Loucy (cell line): ENCODE results near the gene KPNA4.

Experiments
- H2AFZ ChIP-seq: fragments of 200-600 bp; sonication (generic); 2 replicates; pipeline ENCODE4 v1.6.0; 2016; ENCODE audit warnings: antibody characterized with exemption, mild to moderate bottlenecking, low read length, moderate library complexity
- H3F3A ChIP-seq: fragments of 200-600 bp; 2 replicates; pipeline ENCODE4 v1.6.0; 2016; ENCODE audit warnings: antibody characterized with exemption, low read depth, mild to moderate bottlenecking
- H3K27me3 ChIP-seq: fragments of 200-600 bp; sonication (generic); 2 replicates; pipeline ENCODE4 v1.6.1; 2014; ENCODE audit warnings: low read length, mild to moderate bottlenecking; ENCODE audit not compliant: insufficient read depth, poor library complexity, severe bottlenecking
- H3K36me3 ChIP-seq: fragments of 200-600 bp; sonication (generic); 2 replicates; pipeline ENCODE4 v1.6.1; 2016; ENCODE audit warnings: low read length; ENCODE audit not compliant: insufficient read depth
- H3K4me1 ChIP-seq: fragments of 200-600 bp; sonication (generic); 2 replicates; pipeline ENCODE4 v1.5.1; 2014; ENCODE audit warnings: low read length, mild to moderate bottlenecking; ENCODE audit not compliant: insufficient read depth, poor library complexity, severe bottlenecking
- H3K4me2 ChIP-seq: fragments of 200-600 bp; sonication (generic); 2 replicates; pipeline ENCODE4 v1.6.0; 2014; ENCODE audit warnings: antibody characterized with exemption, low read length, low read depth, mild to moderate bottlenecking; ENCODE audit not compliant: poor library complexity, severe bottlenecking
- H3K4me3 ChIP-seq: fragments of 200-600 bp; sonication (generic); 2 replicates; pipeline ENCODE4 v1.5.1; 2014; ENCODE audit warnings: low read length, mild to moderate bottlenecking, mixed read lengths; ENCODE audit not compliant: poor library complexity, severe bottlenecking
- H3K79me2 ChIP-seq: fragments of 200-600 bp; sonication (generic); 2 replicates; pipeline ENCODE4 v1.6.1; 2014; ENCODE audit warnings: low read length; ENCODE audit not compliant: insufficient read depth
- H3K9ac ChIP-seq: fragments of 200-600 bp; sonication (generic); 2 replicates; pipeline ENCODE4 v1.6.0; 2014; ENCODE audit warnings: mild to moderate bottlenecking, low read depth, low read length, moderate library complexity; ENCODE audit not compliant: poor library complexity, severe bottlenecking
- H3K9me2 ChIP-seq: fragments of 200-600 bp; sonication (generic); replicated peaks from 2 replicates; pipeline ENCODE4 v1.6.1; 2016; ENCODE audit warnings: low read depth, low read length, mixed read lengths
- H3K9me3 ChIP-seq: fragments of 200-600 bp; sonication (generic); 2 replicates; pipeline ENCODE4 v1.6.1; 2014; ENCODE audit warnings: mild to moderate bottlenecking, antibody characterized with exemption, low read length, low read depth; ENCODE audit not compliant: insufficient read depth
- H4K20me1 ChIP-seq: fragments of 200-600 bp; sonication (generic); 2 replicates; pipeline ENCODE4 v1.6.0; 2014; ENCODE audit warnings: antibody characterized with exemption, low read length, mild to moderate bottlenecking; ENCODE audit not compliant: insufficient read depth, poor library complexity, severe bottlenecking
- EZH2phosphoT487 ChIP-seq: fragments of 200-600 bp; IDR thresholded peaks from 2 replicates; pipeline ENCODE4 v1.6.1; 2018; ENCODE audit warnings: antibody characterized with exemption, mild to moderate bottlenecking, moderate library complexity, borderline replicate concordance
- TF ChIP-seq, protein P1 (sequence below): fragments of 200-600 bp; sonication (generic); conservative IDR thresholded peaks from 2 replicates; pipeline ENCODE4 v1.5.1; 2014; ENCODE audit warnings: mild to moderate bottlenecking, antibody characterized with exemption, low read length

The KPNA4 gene

DNA sequence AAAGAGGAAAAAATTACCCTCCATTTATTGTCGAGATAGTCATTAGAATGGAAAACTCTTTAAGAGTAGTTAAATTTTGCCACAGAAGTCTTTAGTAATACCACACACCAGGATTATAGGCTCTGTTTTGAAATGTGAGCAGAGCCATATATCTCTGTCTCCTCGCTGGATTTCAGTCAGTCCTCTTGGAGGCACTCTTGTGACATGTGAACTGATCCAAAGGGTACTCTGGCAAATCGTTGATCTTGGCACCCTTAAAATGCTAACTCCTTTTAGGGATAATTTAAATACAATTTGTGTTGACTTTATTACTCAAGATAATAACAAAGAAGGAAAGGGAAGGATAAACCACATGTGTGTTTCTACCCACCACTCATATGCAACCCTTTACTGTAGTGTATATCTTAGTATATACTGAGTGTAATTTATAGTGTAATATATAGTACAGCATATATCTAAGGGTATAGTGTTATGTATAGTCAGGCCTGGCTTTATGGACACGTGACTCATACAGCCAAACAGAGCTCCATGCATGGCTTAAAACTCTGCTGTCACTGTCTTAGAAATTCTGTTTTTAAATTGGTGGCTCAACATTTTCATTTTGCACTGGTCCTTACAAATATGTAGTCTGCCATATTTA is 12.3 kb upstream of the KPNA4 start:
- H4K20me1 ChIP-seq: no peaks in the 10 kb centered on the region
- no peak overlapping the region for H3K4me2 ChIP-seq
- no peak overlapping the region for H3K4me3 ChIP-seq
- no peaks in the 10 kb centered on the region for H3K79me2 ChIP-seq
- no peak overlapping the region for H3K9ac ChIP-seq
- no peaks in the 10 kb centered on the region for H3K4me1 ChIP-seq
- no peaks in the 10 kb centered on the region for H3K27me3 ChIP-seq
- no peaks in the 10 kb centered on the region for H3F3A ChIP-seq
- H3K9me3 ChIP-seq: no peaks in the 10 kb centered on the region
- no peaks in the 10 kb centered on the region for H3K36me3 ChIP-seq
- H2AFZ ChIP-seq: no peak overlapping the region
- H3K9me2 ChIP-seq: no peaks in the 10 kb centered on the region
- TF ChIP-seq EZH2phosphoT487: no peak
- TF ChIP-seq, protein P1, sequence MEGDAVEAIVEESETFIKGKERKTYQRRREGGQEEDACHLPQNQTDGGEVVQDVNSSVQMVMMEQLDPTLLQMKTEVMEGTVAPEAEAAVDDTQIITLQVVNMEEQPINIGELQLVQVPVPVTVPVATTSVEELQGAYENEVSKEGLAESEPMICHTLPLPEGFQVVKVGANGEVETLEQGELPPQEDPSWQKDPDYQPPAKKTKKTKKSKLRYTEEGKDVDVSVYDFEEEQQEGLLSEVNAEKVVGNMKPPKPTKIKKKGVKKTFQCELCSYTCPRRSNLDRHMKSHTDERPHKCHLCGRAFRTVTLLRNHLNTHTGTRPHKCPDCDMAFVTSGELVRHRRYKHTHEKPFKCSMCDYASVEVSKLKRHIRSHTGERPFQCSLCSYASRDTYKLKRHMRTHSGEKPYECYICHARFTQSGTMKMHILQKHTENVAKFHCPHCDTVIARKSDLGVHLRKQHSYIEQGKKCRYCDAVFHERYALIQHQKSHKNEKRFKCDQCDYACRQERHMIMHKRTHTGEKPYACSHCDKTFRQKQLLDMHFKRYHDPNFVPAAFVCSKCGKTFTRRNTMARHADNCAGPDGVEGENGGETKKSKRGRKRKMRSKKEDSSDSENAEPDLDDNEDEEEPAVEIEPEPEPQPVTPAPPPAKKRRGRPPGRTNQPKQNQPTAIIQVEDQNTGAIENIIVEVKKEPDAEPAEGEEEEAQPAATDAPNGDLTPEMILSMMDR: peak; percentile 32; the same call in 1 of the 2 replicates

DNA sequence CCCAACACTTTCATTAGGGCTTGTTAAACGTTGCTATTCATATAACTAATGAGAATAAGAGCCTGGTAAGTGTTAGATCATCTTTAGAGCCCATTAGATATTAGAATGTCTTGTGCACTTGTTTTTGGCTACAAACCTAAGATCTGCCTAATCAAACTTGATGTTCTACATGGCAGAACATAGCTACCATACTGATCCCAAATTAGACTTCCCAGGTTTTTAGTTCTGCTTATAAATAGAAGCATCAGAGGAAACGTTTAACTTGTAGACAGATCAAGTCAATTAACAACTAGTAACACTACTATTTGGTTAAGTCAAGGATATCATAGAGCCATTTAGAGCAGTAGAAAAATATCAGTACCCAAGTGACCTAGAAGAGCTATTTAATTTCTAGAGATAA is 11.7 kb upstream of the KPNA4 start:
- no peaks in the 10 kb centered on the region for H3K9me2 ChIP-seq
- H3K9me3 ChIP-seq: no peaks in the 10 kb centered on the region
- no peak overlapping the region for H3K4me2 ChIP-seq
- no peaks in the 10 kb centered on the region for H3K36me3 ChIP-seq
- no peak overlapping the region for H2AFZ ChIP-seq
- H3K27me3 ChIP-seq: no peaks in the 10 kb centered on the region
- no peak overlapping the region for H3K9ac ChIP-seq
- H3K4me1 ChIP-seq: no peaks in the 10 kb centered on the region
- H3K79me2 ChIP-seq: no peaks in the 10 kb centered on the region
- TF ChIP-seq, protein P1: no peak
- TF ChIP-seq EZH2phosphoT487: no peak
- H3F3A ChIP-seq: no peaks in the 10 kb centered on the region
- H3K4me3 ChIP-seq: no peak overlapping the region
- no peaks in the 10 kb centered on the region for H4K20me1 ChIP-seq

DNA sequence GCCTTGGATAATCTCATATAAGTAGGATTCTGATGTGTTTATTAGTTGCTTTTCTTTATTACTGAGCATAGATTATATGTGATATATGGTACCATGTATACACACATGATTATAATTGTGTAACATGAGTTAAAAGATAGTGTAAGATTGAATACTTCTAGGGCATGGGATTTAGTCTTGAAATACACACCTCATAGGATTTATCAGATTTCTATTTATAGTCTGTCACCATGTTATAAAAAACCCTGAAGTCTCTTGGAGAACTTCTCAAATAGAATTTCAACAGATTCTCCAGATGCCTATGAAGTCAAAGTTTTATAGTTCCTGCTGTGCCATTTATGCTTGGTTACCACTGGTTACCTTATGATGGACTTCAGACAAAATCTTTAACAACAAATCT is 11.2 kb upstream of the KPNA4 start:
- no peaks in the 10 kb centered on the region for H3F3A ChIP-seq
- no peaks in the 10 kb centered on the region for H4K20me1 ChIP-seq
- no peak for TF ChIP-seq EZH2phosphoT487
- TF ChIP-seq, protein P1: no peak
- H3K9me2 ChIP-seq: no peaks in the 10 kb centered on the region
- H3K4me3 ChIP-seq: no peak overlapping the region
- H3K36me3 ChIP-seq: no peaks in the 10 kb centered on the region
- no peak overlapping the region for H3K4me2 ChIP-seq
- H3K9me3 ChIP-seq: no peaks in the 10 kb centered on the region
- no peak overlapping the region for H2AFZ ChIP-seq
- no peaks in the 10 kb centered on the region for H3K27me3 ChIP-seq
- H3K9ac ChIP-seq: no peak overlapping the region
- H3K4me1 ChIP-seq: no peaks in the 10 kb centered on the region
- H3K79me2 ChIP-seq: no peaks in the 10 kb centered on the region
